ENCODE results near the gene NTSR1.

The NTSR1 gene

GRCh38 chr20:62674370-62674769 is 34.3 kb upstream of the NTSR1 start:
- no peak for DNase-seq (ENCODE audit: low read depth)
- no peak overlapping the region for H3K4me3 ChIP-seq (ENCODE audit: low read depth, low read length)
- TF ChIP-seq, protein P1, sequence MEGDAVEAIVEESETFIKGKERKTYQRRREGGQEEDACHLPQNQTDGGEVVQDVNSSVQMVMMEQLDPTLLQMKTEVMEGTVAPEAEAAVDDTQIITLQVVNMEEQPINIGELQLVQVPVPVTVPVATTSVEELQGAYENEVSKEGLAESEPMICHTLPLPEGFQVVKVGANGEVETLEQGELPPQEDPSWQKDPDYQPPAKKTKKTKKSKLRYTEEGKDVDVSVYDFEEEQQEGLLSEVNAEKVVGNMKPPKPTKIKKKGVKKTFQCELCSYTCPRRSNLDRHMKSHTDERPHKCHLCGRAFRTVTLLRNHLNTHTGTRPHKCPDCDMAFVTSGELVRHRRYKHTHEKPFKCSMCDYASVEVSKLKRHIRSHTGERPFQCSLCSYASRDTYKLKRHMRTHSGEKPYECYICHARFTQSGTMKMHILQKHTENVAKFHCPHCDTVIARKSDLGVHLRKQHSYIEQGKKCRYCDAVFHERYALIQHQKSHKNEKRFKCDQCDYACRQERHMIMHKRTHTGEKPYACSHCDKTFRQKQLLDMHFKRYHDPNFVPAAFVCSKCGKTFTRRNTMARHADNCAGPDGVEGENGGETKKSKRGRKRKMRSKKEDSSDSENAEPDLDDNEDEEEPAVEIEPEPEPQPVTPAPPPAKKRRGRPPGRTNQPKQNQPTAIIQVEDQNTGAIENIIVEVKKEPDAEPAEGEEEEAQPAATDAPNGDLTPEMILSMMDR (IDR thresholded peaks at IDR 0.05; ENCODE audit: insufficient read depth, low read depth, low read length, missing control alignments), result no peak

GRCh38 chr20:62675156-62675876 is 33.3 kb upstream of the NTSR1 start:
- no peak for DNase-seq (ENCODE audit: low read depth)
- TF ChIP-seq, protein P1 (IDR thresholded peaks at IDR 0.05; ENCODE audit: insufficient read depth, low read depth, low read length, missing control alignments), result no peak

DNA sequence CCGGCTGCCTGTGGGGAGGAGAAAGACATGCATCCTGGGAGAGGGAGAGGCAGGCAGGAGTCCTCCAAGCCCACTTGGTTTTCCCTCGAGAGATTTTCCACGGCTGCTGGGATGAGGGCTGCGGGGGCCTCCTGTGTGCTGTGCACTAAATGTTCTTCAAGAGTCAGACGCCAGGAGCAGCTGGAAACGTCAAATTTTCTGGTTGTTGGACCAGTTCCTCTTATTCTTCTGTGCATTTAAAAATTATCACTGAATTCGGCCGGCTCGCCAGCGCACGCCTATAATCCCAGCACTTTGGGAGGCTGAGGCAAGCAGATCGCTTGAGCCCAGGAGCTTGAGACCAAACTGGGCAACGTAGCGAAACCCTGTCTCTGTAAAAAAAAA is 32.8 kb upstream of the NTSR1 start:
- no peak overlapping the region for H3K4me3 ChIP-seq (ENCODE audit: low read depth, low read length)
- TF ChIP-seq, protein P1 (IDR thresholded peaks at IDR 0.05; ENCODE audit: insufficient read depth, low read depth, low read length, missing control alignments), result no peak
- no peak for DNase-seq (ENCODE audit: low read depth)

More at GRCh38 chr20:62675156-62675876, 33.3 kb upstream of the NTSR1 start:
- H3K4me3 ChIP-seq (ENCODE audit: low read depth, low read length), result no peak overlapping the region

DNA sequence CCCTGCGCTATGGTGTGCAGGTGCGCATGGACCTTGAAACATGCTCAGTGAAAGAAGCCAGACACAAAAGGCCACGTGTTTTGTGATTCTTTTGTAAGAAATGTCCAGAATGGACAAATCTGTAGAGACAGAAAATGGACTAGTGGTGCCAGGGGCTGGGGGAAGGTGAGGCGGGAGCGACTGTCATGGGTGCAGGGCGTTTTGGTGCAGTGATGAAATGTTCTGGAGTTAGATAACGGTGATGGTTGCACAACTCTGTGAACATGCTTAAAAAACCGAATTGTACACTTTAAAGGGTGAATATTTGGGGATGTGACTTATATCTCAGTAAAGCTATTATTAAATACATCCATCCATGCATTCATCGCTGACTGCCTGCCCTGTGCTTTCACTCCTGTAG is 31.7 kb upstream of the NTSR1 start:
- TF ChIP-seq, protein P1 (IDR thresholded peaks at IDR 0.05; ENCODE audit: insufficient read depth, low read depth, low read length, missing control alignments), result no peak
- DNase-seq (ENCODE audit: low read depth), result no peak
- no peak overlapping the region for H3K4me3 ChIP-seq (ENCODE audit: low read depth, low read length)

GRCh38 chr20:62677678-62678077 is 31.0 kb upstream of the NTSR1 start:
- no peak overlapping the region for H3K4me3 ChIP-seq (ENCODE audit: low read depth, low read length)
- TF ChIP-seq, protein P1 (IDR thresholded peaks at IDR 0.05; ENCODE audit: insufficient read depth, low read depth, low read length, missing control alignments), result no peak
- no peak for DNase-seq (ENCODE audit: low read depth)

DNA sequence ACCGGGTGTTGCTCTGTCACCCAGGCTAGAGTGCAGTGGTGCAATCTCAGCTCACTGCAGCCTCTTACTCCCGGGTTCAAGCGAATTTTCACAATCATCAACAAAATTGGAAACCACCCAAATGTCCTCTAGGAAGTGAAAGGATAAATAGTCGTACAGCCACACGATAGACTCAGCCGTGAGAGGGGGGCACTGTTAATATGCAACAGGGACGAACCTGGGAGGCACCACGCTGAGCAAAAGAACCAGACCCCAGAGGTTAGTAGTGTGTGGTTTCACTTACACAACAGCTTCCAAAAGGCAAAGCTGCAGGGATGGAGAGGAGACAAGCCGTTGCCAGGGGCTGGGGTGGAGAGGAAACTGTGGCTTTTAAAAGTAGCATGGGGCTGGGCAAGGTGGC is 30.1 kb upstream of the NTSR1 start:
- no peak for DNase-seq (ENCODE audit: low read depth)
- TF ChIP-seq, protein P1 (IDR thresholded peaks at IDR 0.05; ENCODE audit: insufficient read depth, low read depth, low read length, missing control alignments), result no peak

More for the DNA sequence above, 30.1 kb upstream of the NTSR1 start:
- H3K4me3 ChIP-seq (ENCODE audit: low read depth, low read length), result no peak overlapping the region
